OCI-LY1 (cell line): ENCODE data around the gene XYLT1.

ENCODE experiments used
- CTCF ChIP-seq: fragments of 200-600 bp; sonication (generic), shearing (Covaris generic); IDR thresholded peaks from 2 replicates; pipeline ENCODE4 v1.5.1; 2017; ENCODE audit warnings: mild to moderate bottlenecking, antibody characterized with exemption, low read length, moderate library complexity, mixed read lengths
- EZH2 ChIP-seq: fragments of 200-600 bp; sonication (generic), shearing (Covaris generic); IDR thresholded peaks from 2 replicates; pipeline ENCODE4 v1.8.0; 2017; ENCODE audit warnings: borderline replicate concordance, mixed run types, mild to moderate bottlenecking, antibody characterized with exemption, low read length, moderate library complexity, mixed read lengths

GRCh38 chr16:17133851-17134250 lies 336.9 kb downstream of the XYLT1 start:
- no peak for TF ChIP-seq CTCF
- no peak for TF ChIP-seq EZH2
